Measurements from ENCODE around the gene CHML.

CHML gene

GRCh38 chr1:241606544-241606943 is 33.6 kb downstream of the CHML start:
- Histone ChIP-seq H3K27me3 (no peaks in the 10 kb centered on the region), H3K9me3 (no peaks in the 10 kb centered on the region), H3K36me3 (no peaks in the 10 kb centered on the region), H3K4me1 (ENCODE audit: control insufficient read depth in 1 of 2, insufficient read depth in 1 of 2, low read depth in 1 of 2, low read length in 1 of 2) (peaks cover 3 to 7% of the 10 kb centered on the region in 2 experiments), H3K4me3 (ENCODE audit: low read depth in 1 of 2, low read length in 1 of 2) (no peak overlapping the region), H3K27ac (no peak overlapping the region)
- TF ChIP-seq CTCF (IDR thresholded peaks at IDR 0.05), result no peak

- Histone ChIP-seq H3K36me3 (no peaks in the 10 kb centered on the region), H3K9me3 (no peaks in the 10 kb centered on the region), H3K4me1 (ENCODE audit: control insufficient read depth in 1 of 2, insufficient read depth in 1 of 2, low read depth in 1 of 2, low read length in 1 of 2) (peaks cover 0 to 3% of the 10 kb centered on the region in 2 experiments), H3K4me3 (ENCODE audit: low read depth in 1 of 2, low read length in 1 of 2) (no peak overlapping the region), H3K27me3 (no peaks in the 10 kb centered on the region), H3K27ac (no peak overlapping the region)
- TF ChIP-seq CTCF (IDR thresholded peaks at IDR 0.05), result no peak
Observed at GRCh38 chr1:241605146-241605805, 34.9 kb downstream of the CHML start.

- Histone ChIP-seq H3K27me3 (no peaks in the 10 kb centered on the region), H3K36me3 (no peaks in the 10 kb centered on the region), H3K4me1 (ENCODE audit: control insufficient read depth in 1 of 2, insufficient read depth in 1 of 2, low read depth in 1 of 2, low read length in 1 of 2) (peaks cover 0 to 3% of the 10 kb centered on the region in 2 experiments), H3K9me3 (no peaks in the 10 kb centered on the region), H3K4me3 (ENCODE audit: low read depth in 1 of 2, low read length in 1 of 2) (no peak overlapping the region), H3K27ac (no peak overlapping the region)
- no peak for TF ChIP-seq CTCF (IDR thresholded peaks at IDR 0.05)
Observed at GRCh38 chr1:241603731-241604245, 36.4 kb downstream of the CHML start.

GRCh38 chr1:241600496-241600901 is 39.7 kb downstream of the CHML start:
- Histone ChIP-seq H3K27ac (no peak overlapping the region), H3K9me3 (no peaks in the 10 kb centered on the region), H3K27me3 (no peaks in the 10 kb centered on the region), H3K36me3 (no peaks in the 10 kb centered on the region), H3K4me1 (ENCODE audit: control insufficient read depth in 1 of 2, insufficient read depth in 1 of 2, low read depth in 1 of 2, low read length in 1 of 2) (peaks cover 0 to 3% of the 10 kb centered on the region in 2 experiments), H3K4me3 (ENCODE audit: low read depth in 1 of 2, low read length in 1 of 2) (no peak overlapping the region)
- no peak for TF ChIP-seq CTCF (IDR thresholded peaks at IDR 0.05)

GRCh38 chr1:241598249-241598648 is 41.9 kb downstream of the CHML start:
- Histone ChIP-seq H3K27ac (no peak overlapping the region), H3K9me3 (no peaks in the 10 kb centered on the region), H3K27me3 (no peaks in the 10 kb centered on the region), H3K4me3 (ENCODE audit: low read depth in 1 of 2, low read length in 1 of 2) (no peak overlapping the region), H3K36me3 (no peaks in the 10 kb centered on the region), H3K4me1 (ENCODE audit: control insufficient read depth in 1 of 2, insufficient read depth in 1 of 2, low read depth in 1 of 2, low read length in 1 of 2) (no peaks in the 10 kb centered on the region)
- no peak for TF ChIP-seq CTCF (IDR thresholded peaks at IDR 0.05)

Measured in neutrophil (primary cell).